GM12892 (cell line): ENCODE results near the gene MPZL1.
A peak's percentile ranks its signal among the peaks of the same experiment; 100 is the strongest.

ENCODE experiments used
- DNase-seq: peaks from one replicate; pipeline ENCODE4 v3.0.0; 2011; ENCODE audit not compliant: insufficient read length
- FAIRE-seq: peaks from 2 replicates; lab custom pipeline; 2011; peaks lifted over from hg19 to GRCh38; lab: Jason Lieb, UNC
- POLR2A ChIP-seq: IDR thresholded peaks from 2 replicates; pipeline ENCODE4 v1.6.1; 2011; ENCODE audit warnings: low read depth, low read length, control low read depth
- POLR2AphosphoS5 ChIP-seq: IDR thresholded peaks from 2 replicates; pipeline ENCODE4 v1.6.1; 2011; ENCODE audit warnings: low read depth, low read length, control low read depth
- TAF1 ChIP-seq: IDR thresholded peaks from 2 replicates; pipeline ENCODE4 v1.6.1; 2011; ENCODE audit warnings: low read depth, mild to moderate bottlenecking, control low read depth, low read length, borderline replicate concordance

The MPZL1 gene

GRCh38 chr1:167695756-167696561, 25.8 kb upstream of the MPZL1 start:
- TF ChIP-seq POLR2AphosphoS5 (no peak), TAF1 (no peak), POLR2A (no peak)
- no peak for FAIRE-seq
- no peak for DNase-seq

DNA sequence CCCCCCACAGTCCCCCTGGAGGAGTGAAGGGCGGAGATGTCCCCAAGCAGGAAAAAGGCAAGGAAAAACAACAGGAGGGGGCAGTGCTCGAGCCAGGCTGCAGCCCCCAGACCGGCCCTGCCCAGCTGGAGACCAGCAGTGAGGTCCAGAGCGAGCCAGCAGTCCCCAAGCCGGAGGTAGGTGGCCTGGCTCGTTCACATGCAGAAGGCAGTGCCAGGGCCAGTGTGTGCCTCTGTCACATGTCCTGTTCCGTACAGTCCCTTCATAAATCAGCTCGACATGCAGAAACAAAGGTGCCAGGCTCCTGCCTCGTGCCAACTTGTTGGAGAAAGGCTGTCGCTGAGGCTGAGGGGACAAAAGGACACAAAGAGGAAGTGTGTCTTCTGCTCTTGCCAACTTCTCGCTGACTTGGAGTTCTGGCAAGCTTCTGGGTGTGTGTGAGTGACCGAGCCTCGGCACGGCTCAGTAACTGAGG, 24.1 kb upstream of the MPZL1 start:
- no peak for TF ChIP-seq TAF1
- no peak for TF ChIP-seq POLR2A
- TF ChIP-seq POLR2AphosphoS5 = no peak

DNA sequence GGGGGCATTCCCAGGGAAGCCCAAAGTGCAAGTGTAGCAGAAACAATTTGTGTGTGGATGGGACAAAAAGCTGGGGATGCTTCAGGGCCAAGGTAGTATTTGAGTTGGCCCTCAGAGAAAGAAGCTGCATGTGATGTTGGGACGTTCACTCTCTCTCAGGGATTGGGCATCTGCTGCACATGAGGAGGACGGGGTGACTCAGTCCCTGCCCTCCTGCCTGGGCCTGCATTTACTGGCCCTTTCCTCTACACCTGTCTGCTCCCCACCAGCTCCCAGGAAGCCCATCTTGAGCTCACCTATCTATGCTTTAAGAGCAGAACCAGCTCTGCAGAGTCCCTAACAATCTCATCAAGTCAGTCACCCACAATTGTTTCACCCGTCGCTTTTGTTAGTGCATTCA, 23.5 kb upstream of the MPZL1 start:
- DNase-seq (no peak), FAIRE-seq (no peak)
- no peak for TF ChIP-seq TAF1
- TF ChIP-seq POLR2A = no peak
- no peak for TF ChIP-seq POLR2AphosphoS5

More for the DNA sequence above, 24.1 kb upstream of the MPZL1 start:
- FAIRE-seq (no peak), DNase-seq (no peak)

DNA sequence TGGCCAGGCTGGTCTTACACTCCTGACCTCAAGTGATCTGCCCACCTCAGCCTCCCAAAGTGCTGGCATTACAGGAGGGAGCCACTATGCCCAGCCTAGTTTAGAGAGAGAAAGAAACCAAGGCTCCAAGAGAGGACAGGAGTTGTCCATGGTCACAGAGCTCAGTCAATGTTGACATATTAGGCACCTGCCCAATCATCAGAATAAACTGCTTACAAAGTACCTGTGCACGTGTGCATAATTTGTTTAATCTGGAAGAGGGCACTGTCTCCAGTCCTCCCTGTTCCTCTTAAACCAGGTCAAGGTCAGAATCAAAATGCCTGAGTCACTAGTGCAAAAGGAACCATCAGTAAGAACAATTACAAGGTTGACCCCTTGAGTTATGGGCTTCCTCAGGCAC, 20.3 kb upstream of the MPZL1 start:
- no peak for FAIRE-seq
- TF ChIP-seq POLR2A (no peak), TAF1 (no peak), POLR2AphosphoS5 (no peak)

GRCh38 chr1:167703557-167703956, 18.2 kb upstream of the MPZL1 start:
- DNase-seq (no peak), FAIRE-seq (no peak)

More for the DNA sequence above, 20.3 kb upstream of the MPZL1 start:
- no peak for DNase-seq

GRCh38 chr1:167704715-167705114, 17.1 kb upstream of the MPZL1 start:
- FAIRE-seq (no peak), DNase-seq (no peak)
- TF ChIP-seq POLR2A (no peak), TAF1 (no peak), POLR2AphosphoS5 (no peak)

More at GRCh38 chr1:167703557-167703956, 18.2 kb upstream of the MPZL1 start:
- TF ChIP-seq POLR2AphosphoS5 (no peak), TAF1 (no peak), POLR2A (no peak)

DNA sequence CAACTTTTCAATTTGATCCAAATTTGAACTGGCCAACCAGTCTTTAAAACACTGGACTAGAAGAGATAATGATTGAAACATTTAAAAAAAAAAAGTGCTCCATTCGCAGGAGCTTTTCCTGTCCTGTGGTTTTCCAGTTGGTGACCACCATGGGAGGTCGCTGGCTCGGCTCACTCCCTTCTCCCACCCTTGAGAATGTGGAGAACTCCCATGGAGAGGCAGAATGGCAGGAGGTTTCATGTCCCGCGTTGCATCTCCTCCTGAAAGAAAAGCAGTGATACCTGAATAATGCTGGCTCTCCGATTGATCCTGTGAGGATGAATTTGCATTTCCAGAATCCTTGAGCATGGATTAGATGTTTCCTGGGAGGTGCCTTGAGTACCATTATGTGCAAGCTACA, 16.5 kb upstream of the MPZL1 start:
- TF ChIP-seq POLR2A = no peak
- TF ChIP-seq TAF1 = no peak
- TF ChIP-seq POLR2AphosphoS5 = no peak
- no peak for FAIRE-seq
- DNase-seq = no peak

DNA sequence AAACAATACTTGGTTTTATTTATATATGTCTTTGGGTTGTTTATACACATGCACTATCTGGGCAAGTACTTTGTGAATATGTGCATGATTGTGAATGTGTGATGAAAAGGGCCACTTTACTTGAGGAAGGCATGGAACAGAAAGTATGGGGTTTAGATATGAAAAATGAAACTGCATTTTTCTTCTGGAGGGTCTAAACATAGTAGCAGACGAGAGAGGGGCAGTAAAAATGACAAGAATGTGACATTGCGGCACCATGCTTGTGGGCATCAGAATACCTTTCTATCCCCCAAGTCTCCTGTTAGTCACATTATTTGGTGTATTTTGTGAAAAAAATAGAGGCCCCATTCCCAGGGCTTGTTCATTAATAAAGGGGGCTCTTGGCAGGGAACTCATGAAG, 15.4 kb upstream of the MPZL1 start:
- FAIRE-seq = no peak
- DNase-seq = no peak
- TF ChIP-seq POLR2A = no peak
- no peak for TF ChIP-seq POLR2AphosphoS5
- TF ChIP-seq TAF1 = no peak

GRCh38 chr1:167706931-167707877, 14.6 kb upstream of the MPZL1 start:
- TF ChIP-seq POLR2AphosphoS5 (no peak), POLR2A (no peak), TAF1 (no peak)
- DNase-seq (no peak), FAIRE-seq (peak; percentile 93)

- TF ChIP-seq POLR2A = no peak
- no peak for TF ChIP-seq POLR2AphosphoS5
- no peak for TF ChIP-seq TAF1
- DNase-seq (no peak), FAIRE-seq (peak; percentile 79)
Observed at GRCh38 chr1:167707942-167708341, 13.8 kb upstream of the MPZL1 start.

DNA sequence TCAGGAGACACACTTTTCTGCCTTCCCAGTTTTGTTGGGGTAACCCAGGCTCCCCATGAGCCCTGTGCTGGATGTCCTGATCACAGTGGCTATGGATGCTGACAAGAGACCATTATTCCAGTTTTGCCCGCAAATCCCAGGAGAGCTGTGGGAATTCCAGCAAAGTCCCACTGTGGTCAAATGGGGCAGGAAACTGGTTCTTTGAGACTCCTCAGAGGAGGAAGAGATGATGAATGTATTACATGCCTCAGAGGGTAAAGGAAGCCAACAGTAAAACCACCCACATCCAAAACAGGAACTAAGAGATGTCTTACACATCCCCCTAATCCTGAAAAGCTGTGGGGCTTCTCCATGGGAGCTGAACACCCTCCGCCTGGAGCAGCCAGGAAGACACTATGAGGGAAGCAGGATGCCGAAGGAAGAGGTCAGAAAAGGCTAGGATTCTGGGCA, 12.8 kb upstream of the MPZL1 start:
- DNase-seq = no peak
- no peak for TF ChIP-seq POLR2AphosphoS5
- peak; percentile 71 for FAIRE-seq

GRCh38 chr1:167710836-167711235, 10.9 kb upstream of the MPZL1 start:
- no peak for DNase-seq
- no peak for FAIRE-seq
- TF ChIP-seq POLR2A = no peak
- no peak for TF ChIP-seq TAF1
- no peak for TF ChIP-seq POLR2AphosphoS5
